Esophagus squamous epithelium (tissue), 4 donors: ENCODE data around the gene ENDOU.

ENCODE experiments used
- CTCF ChIP-seq, 6 experiments: fragments of 450-650 bp in 4 of 6; fragments of 200-600 bp in 2 of 6; sonication (generic) in 2 of 6; IDR thresholded peaks; one replicate each; pipeline ENCODE4 v1.5.1; 2016 to 2019; ENCODE audit warnings: antibody characterized with exemption in 6 of 6, mild to moderate bottlenecking in 4 of 6, moderate library complexity in 4 of 6
- POLR2A ChIP-seq, 4 donors: fragments of 450-650 bp; IDR thresholded peaks; one replicate each; pipeline ENCODE4 v1.6.1; 2017; ENCODE audit warnings: antibody characterized with exemption in 4 of 4, mild to moderate bottlenecking in 4 of 4, moderate library complexity in 3 of 4

GRCh38 chr12:47707355-47707754, 17.9 kb downstream of the ENDOU start:
- no peak for TF ChIP-seq CTCF (IDR thresholded peaks at IDR 0.05)
- TF ChIP-seq POLR2A (IDR thresholded peaks at IDR 0.05): no peak
